Stomach (tissue), 4 donors: Measurements from ENCODE around the gene THBS3.
"Not testable (repeated sequence)": the region's sequence is repeated elsewhere in the genome, so short reads cannot be mapped to it uniquely, and the experiment has no call there.

ENCODE experiments used
- EP300 ChIP-seq: sonication (generic); formaldehyde crosslinking; IDR thresholded peaks from one replicate; pipeline ENCODE4 v1.6.1; 2017; ENCODE audit warnings: antibody characterized with exemption
- POLR2A ChIP-seq, 4 donors: fragments of 450-650 bp; IDR thresholded peaks; one replicate each; pipeline ENCODE4 v1.6.1; 2016; ENCODE audit warnings: antibody characterized with exemption in 4 of 4, control low read depth in 2 of 4, mild to moderate bottlenecking in 1 of 4, moderate library complexity in 1 of 4

- not testable (repeated sequence) for TF ChIP-seq EP300; POLR2A (IDR thresholded peaks at IDR 0.05)
Observed at GRCh38 chr1:155233502-155233901, 25.8 kb upstream of the THBS3 start.
